Upper lobe of right lung (tissue), 1 donor: ENCODE data around the gene SARM1. TPM values are rescaled to one million over a fixed set of nuclear protein-coding genes. Genes with fewer than 3 reads are reported as not detected.
A peak's percentile ranks its signal among the peaks of the same experiment; 100 is the strongest.

ENCODE experiments used
- ATAC-seq: fragments of 200-7000 bp; cut with Tn5 transposase; one replicate; pipeline ENCODE4 v1.9.1; 2020; ENCODE audit warnings: mild to moderate bottlenecking, moderate library complexity
- DNase-seq: peaks from one replicate; pipeline ENCODE4 v3.0.0-alpha.2; 2020
- H3K27ac ChIP-seq: fragments of 200-600 bp; one replicate; pipeline ENCODE4 v1.8.0; 2022
- H3K27me3 ChIP-seq: fragments of 200-600 bp; one replicate; pipeline ENCODE4 v1.8.0; 2022; ENCODE audit warnings: mild to moderate bottlenecking
- H3K36me3 ChIP-seq: fragments of 200-600 bp; one replicate; pipeline ENCODE4 v1.8.0; 2022
- H3K4me1 ChIP-seq: fragments of 200-600 bp; one replicate; pipeline ENCODE4 v1.8.0; 2022
- H3K4me3 ChIP-seq: fragments of 200-600 bp; one replicate; pipeline ENCODE4 v1.8.0; 2022; ENCODE audit warnings: mild to moderate bottlenecking
- H3K9me3 ChIP-seq: fragments of 200-600 bp; one replicate; pipeline ENCODE4 v1.8.0; 2022
- intact Hi-C: fragments of 100-400 bp; cut with DNase I; formaldehyde crosslinking; loops from one replicate; pipeline ENCODE4 v1.11.0; 2022
- total RNA-seq: library from RNA; stranded (reverse); fragmentation: NEBNext Ultra II Directional; extraction: Animal tissue kit (Norgen Biotek cat#: 25700); gene quantifications from one replicate; pipeline ENCODE4 v1.2.1, GENCODE V29; 2021
- TF ChIP-seq, protein P1 (sequence below): fragments of 200-600 bp; IDR thresholded peaks from one replicate; pipeline ENCODE4 v1.8.0; 2022; ENCODE audit warnings: antibody characterized with exemption
- donor health status: DM: no; HTN: yes; CAD: no; lungs with severe emphysema.

Gene SARM1
- total RNA-seq, 1 donor from 2014 or later, result 14.4 TPM

DNA sequence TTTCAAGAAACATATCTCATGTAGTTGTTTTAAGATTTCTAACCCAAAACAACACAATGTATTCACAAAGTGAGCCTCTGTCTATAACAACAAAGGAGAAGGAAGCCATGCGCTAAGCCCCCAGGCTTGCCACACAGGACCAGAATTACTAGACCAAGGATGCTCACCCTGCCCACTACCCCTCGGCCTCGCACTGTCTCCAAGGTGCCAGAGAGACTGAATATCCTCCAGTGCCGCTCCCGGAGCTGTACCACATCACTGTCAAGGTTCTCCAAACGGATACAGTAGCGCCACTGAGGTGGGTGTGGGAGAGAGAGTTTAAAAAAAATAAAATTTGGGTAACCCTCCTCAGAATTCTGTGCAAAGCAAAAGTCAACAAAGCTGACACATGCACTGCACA lies 21.2 kb upstream of the SARM1 start:
- Histone ChIP-seq H3K4me1 (peaks cover 15% of the 10 kb centered on the region), H3K36me3 (peaks cover 100% of the 10 kb centered on the region), H3K4me3 (no peak overlapping the region), H3K9me3 (no peaks in the 10 kb centered on the region), H3K27me3 (no peaks in the 10 kb centered on the region), H3K27ac (no peak overlapping the region)
- intact Hi-C loops, result no loop called here
- ATAC-seq (no peak), DNase-seq (peak; percentile 19)
- TF ChIP-seq, protein P1, sequence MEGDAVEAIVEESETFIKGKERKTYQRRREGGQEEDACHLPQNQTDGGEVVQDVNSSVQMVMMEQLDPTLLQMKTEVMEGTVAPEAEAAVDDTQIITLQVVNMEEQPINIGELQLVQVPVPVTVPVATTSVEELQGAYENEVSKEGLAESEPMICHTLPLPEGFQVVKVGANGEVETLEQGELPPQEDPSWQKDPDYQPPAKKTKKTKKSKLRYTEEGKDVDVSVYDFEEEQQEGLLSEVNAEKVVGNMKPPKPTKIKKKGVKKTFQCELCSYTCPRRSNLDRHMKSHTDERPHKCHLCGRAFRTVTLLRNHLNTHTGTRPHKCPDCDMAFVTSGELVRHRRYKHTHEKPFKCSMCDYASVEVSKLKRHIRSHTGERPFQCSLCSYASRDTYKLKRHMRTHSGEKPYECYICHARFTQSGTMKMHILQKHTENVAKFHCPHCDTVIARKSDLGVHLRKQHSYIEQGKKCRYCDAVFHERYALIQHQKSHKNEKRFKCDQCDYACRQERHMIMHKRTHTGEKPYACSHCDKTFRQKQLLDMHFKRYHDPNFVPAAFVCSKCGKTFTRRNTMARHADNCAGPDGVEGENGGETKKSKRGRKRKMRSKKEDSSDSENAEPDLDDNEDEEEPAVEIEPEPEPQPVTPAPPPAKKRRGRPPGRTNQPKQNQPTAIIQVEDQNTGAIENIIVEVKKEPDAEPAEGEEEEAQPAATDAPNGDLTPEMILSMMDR, result no peak

DNA sequence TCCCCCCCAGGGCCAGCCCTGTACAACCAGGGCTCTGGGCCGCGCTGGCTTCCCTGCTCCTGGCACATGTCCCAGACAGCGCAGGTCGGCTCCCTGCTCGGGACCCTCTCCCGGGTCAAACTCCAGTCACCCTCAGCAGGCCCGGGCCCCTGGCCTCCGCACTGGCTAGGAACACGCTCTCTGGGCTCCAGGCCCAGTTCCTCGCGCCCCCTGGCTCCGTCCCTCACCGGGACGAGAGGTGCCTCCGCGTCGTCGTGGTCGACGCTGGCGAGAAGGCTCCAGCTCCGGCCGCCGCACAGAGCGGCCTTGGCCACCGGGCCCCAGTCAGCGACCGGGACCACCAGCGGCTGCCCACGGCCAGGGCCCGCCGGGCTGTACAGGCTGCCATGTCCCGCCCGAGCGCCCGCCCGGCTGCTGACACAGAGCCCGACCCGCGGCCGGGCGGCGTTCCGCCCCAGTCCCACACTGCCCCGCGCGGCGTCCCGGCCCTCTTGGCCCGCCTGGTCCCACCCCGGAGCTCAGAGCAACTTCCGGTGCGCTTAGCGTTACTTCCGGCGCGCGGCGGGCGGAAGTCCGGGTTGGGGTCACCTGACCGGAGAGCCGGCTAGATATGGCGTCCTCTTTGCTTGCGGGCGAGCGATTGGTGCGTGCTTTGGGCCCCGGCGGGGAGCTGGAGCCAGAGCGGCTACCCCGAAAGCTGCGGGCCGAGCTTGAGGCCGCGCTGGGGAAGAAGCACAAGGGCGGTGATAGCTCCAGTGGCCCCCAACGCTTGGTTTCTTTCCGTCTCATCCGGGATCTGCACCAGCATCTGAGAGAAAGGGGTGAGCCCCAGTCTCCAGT lies 14.2 kb upstream of the SARM1 start, which contains the start of gene POLDIP2:
TSS of gene POLDIP2 (minus strand) at position 467 of the 840 bp plus-strand sequence. CDS start at position 388, 79 bp downstream.
- H3K9me3 ChIP-seq, result no peaks in the 10 kb centered on the region
- H3K4me3 ChIP-seq, result peak within 1 kb of the TSS; percentile 99
- H3K4me1 ChIP-seq, result peaks cover 22% of the 10 kb centered on the region
- TF ChIP-seq, protein P1, result peak; percentile 8
- intact Hi-C loops, result no loop called here
- DNase-seq (peak; percentile 97), ATAC-seq (peak; percentile 99)
- no peaks in the 10 kb centered on the region for H3K27me3 ChIP-seq
- peaks cover 67% of the 10 kb centered on the region for H3K36me3 ChIP-seq
- peak within 1 kb of the TSS; percentile 93 for H3K27ac ChIP-seq

DNA sequence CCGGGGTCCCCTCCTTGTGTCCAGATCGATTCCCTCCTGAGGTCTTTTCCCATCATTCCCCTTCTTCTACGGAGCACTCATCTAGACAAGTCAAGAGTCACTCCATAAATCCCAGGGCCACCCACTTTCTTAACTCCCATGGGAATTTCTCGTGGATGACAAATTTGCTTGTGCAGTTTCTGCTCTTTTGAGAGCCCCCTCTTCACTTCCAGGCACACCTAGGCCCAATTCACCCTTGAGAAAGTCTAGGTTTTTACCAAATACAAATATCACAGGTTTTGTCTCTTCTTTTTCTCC lies 13.6 kb upstream of the SARM1 start:
- Histone ChIP-seq H3K4me1 (peaks cover 22% of the 10 kb centered on the region), H3K27ac (peak overlapping the region; percentile 93), H3K9me3 (no peaks in the 10 kb centered on the region), H3K27me3 (no peaks in the 10 kb centered on the region), H3K4me3 (peak overlapping the region; percentile 99), H3K36me3 (peaks cover 67% of the 10 kb centered on the region)
- intact Hi-C loops, result no loop called here
- TF ChIP-seq, protein P1, result no peak
- no peak for DNase-seq
- no peak for ATAC-seq

DNA sequence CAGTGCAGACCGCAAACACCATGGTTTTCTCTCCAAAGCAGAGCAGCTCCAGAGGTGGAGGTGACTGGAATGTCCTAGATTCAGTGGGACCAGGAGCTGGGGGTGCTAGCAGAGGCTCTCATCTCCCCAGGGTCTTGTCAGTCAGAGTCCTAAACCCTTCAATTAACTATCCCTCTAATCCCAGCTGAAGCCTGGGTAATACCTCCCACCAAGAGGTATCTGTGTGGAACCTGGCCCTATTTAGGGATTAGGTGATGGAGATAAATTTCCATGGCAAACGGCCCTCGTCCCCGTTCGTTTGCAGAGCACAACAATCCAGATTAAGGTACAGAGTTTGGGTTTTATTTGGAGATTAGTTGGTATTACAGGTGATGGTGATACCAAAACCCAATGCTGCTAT lies 8.3 kb upstream of the SARM1 start:
- intact Hi-C loops, result no loop called here
- TF ChIP-seq, protein P1, result no peak

DNA sequence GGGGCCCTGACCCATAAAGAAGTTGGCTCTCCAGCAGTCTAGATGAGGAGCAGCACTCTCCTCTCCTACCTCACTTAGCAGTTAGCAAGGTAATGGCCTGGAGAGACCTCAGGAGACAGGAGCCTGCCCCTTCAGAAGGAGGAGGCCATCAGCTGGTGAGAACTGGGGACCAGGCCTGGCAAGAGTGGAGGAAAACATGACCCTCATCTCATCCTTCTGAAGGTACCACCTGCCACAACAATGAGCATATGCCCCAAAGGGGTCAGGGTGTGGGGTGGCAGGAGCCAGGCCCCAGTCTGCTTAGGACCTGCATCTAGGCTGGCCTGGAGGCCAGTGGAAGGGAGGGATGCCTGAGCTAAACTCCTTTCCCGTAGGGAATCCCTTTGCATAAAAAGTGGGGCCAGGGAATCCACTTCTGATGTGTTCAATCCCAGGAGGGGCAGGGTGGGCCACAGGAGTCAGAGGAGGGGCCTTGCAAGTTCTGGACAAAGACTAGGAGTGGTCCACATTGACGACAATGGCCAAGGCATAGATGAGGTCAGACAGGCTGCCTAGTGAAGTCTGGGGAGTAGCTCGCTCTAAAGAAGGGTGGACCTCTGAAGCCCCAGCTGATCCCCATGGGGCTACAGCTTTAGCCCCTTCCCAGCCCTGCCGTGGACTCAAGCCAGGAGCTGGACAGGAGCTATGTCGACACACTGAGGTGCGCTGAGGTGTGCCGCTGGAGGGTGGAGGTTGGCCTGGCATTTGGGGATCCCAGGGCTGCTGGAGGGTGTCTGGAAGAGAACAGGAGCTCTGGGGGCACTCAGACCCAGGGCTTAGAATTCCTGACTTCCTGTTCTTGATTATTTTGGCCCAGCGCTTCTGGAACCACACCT lies 7.5 kb upstream of the SARM1 start:
- DNase-seq, result peak; percentile 58
- no peaks in the 10 kb centered on the region for H3K27me3 ChIP-seq
- intact Hi-C loops, result no loop called here
- no peak for ATAC-seq
- peaks cover 56% of the 10 kb centered on the region for H3K36me3 ChIP-seq
- peaks cover under 1% of the 10 kb centered on the region for H3K4me1 ChIP-seq
- TF ChIP-seq, protein P1, result no peak
- no peaks in the 10 kb centered on the region for H3K9me3 ChIP-seq
- H3K27ac ChIP-seq, result no peak overlapping the region
- no peak overlapping the region for H3K4me3 ChIP-seq

More for the DNA sequence above, 8.3 kb upstream of the SARM1 start:
- Histone ChIP-seq H3K27me3 (no peaks in the 10 kb centered on the region), H3K4me1 (peaks cover 8% of the 10 kb centered on the region), H3K4me3 (no peak overlapping the region), H3K9me3 (no peaks in the 10 kb centered on the region), H3K27ac (no peak overlapping the region), H3K36me3 (peaks cover 58% of the 10 kb centered on the region)
- DNase-seq (no peak), ATAC-seq (no peak)
